GM18498 (cell line): ENCODE results near the gene NFATC2IP.
"Not testable (repeated sequence)": the region's sequence is repeated elsewhere in the genome, so short reads cannot be mapped to it uniquely, and the experiment has no call there.

Source experiments
- ATAC-seq: cut with Tn5 transposase; IDR thresholded peaks from one replicate; pipeline ENCODE4 v1.9.1; 2021; ENCODE audit warnings: mild to moderate bottlenecking, moderate library complexity; ENCODE audit not compliant: unreplicated experiment

NFATC2IP gene

DNA sequence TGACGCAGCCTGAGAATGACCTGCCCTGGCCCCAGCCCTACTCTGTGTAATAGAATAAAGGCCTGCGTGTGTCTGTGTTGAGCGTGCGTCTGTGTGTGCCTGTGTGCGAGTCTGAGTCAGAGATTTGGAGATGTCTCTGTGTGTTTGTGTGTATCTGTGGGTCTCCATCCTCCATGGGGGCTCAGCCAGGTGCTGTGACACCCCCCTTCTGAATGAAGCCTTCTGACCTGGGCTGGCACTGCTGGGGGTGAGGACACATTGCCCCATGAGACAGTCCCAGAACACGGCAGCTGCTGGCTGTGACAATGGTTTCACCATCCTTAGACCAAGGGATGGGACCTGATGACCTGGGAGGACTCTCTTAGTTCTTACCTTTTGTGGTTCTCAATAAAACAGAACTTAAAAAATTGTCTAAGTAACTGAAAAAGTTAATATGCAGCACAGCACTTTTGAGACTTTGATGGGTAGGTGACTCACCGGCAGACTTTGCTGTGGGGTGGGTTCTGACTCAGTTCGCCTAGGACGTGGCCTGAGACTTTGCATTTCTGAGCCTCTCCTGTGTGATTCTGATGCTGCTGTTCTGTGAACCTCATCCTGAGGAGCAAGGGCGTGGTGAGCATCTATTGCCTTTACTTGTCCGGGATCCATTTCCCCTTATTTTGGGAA is 39.8 kb downstream of the NFATC2IP start:
- ATAC-seq: no peak

DNA sequence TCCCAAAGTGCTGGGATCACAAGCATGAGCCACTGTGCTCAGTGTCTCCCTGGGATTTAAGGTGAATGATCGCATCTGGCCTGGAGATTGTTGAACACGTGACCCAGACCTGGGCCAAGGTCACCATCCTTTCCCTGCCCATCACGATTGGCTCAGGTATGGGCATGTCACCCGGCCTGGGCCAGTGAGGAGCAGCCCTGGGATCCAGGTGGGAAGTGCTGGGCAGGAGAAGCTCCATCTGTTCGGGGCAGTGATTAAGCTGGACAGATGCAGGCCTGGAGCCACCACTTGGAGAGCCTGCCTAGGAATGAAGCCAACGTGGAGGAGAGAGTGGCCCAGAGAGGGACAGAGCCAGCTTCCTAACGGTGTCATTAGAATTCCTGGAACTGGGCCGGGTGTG is 41.0 kb downstream of the NFATC2IP start:
- no peak for ATAC-seq

DNA sequence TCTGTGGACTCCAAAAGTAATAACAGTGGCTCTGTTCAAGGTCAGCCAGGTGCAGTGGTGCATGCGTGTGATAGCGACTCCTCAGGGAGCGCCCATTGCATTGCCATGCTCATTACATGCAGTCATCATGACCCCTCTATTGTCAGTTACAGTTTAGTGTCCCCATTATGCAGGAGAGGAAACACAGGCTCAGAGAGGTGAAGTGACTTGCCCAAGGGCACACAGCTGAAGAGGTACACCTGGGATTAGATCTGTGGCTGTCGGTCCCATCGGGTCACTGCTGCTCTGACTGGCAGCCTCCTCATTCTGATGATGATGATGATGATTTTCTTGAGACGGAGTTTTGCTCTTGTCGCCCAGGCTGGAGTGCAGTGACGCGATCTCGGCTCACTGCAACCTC is 41.8 kb downstream of the NFATC2IP start:
- no peak for ATAC-seq

DNA sequence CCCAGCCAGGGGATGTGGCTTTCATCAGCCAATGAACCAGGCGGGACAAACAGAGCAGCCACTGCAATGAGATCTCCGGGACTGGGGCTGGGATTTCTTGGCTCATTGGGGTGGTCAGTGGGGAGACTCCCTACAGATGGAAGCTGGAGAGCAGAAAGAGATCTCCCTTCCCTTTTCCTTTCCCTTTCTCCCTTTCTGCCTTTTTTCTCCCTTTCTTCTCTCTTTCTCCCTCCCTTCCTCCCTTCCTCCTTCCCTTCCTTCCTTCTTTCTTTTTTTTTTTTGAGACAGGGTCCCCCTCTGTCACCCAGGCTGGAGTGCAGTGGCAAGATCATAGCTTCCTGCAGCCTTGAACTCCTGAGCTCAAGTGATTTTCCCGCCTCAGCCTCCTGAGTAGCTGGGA is 48.1 kb downstream of the NFATC2IP start:
- ATAC-seq: no peak

DNA sequence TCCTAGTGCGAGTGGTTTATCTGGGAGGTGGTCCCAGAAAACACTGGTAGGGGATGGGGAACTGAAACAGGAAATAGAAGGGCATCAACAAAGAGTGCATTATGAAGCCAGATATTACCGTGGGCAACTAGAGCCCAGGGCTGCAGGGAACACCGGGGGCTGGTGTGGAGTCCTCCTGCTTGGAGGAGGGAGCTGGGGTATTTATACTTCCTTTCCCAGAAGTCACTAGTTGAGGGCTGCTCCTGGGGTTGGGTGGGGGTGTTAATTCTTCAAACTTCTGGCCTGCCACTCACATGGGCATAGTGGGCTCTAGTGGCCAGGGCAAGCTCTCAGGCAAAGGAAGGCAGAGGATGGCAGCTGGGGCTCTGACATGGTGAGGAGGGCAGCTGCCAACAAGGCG is 48.8 kb downstream of the NFATC2IP start:
- no peak for ATAC-seq

DNA sequence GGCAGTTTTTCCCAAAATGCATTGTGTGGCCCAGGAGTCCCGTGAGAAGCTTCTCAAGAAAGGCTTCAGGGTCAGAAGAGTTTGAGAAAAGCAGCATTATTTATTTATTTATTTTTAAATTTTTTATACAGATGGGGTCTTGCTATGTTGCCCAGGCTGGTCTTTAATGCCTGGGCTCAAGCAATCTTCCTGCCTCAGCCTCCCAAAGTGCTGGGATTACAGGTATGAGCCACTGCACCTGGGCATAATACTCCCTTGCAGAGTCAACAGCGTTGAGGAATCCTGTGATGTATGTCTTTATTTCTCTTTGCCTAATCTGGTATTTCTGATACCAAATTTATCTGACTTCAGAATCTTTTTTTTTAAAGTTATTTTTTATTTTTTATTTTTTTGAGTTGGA is 49.3 kb downstream of the NFATC2IP start:
- no peak for ATAC-seq

DNA sequence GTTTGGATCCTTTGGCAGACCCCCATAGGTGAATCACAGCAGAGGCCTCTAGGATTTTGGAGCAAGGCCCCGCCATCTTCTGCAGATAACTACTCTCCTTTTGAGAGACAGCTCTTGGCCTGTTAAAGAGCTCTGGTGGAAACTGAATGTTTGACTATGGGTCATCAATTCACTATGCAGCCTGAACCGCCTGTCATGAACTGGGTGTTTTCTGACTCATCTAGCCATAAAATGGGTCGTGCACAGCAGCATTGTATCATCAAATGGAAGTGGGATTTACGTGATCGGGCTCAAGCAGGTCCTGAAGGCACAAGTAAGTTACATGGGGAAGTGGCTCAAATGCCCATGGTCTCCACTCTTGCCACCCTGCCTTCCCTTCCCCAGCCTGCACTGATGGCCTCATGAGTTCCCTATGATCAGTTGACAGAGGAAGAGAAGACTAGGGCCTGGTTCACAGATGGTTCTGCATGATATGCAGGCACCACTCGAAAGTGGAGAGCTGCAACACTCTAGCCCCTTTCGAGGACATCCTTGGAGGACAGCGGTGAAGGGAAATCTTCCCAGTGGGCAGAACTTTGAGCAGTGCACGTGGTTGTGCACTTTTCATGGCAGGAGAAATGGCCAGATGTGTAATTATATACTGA is 53.9 kb downstream of the NFATC2IP start:
- not testable (repeated sequence) for ATAC-seq

DNA sequence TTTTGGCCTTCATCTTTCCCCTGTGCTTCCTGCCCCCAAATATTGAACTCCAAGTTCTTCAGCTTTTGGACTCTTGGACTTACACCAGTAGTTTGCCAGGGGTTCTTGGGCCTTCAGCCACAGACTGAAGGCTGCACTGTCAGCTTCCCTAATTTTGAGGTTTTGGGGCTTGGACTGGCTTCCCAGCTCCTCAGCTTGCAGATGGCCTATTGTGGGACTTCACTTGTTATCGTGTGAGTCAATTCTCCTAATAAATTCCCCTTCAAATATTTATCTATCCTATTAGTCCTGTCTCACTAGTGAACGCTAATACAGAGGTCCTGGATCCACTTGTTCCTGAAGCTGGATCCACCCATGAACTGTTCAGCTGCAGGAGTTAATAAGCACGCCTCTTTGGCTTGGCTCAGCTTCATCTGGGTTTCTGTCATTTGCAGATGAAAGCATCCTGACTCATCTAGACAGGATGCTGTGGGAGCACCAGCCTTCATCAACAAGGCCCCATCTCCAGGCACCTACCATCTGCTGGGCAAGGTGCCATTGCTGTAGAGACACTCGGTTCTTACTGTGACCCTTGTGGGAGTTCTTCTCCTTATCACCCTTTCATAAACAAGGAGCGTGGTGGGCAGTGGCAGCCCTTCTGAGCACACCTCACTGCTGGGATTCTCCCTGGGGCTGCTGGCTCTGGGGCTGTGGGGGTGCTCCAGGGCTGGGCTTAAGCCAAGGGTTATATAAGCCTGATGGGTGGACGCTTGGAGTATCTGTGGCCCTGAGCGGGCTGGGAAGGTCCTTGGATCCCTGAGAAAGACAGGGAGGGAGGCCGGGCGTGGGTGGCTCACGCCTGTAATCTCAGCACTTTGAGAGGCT is 57.2 kb downstream of the NFATC2IP start:
- ATAC-seq: no peak

DNA sequence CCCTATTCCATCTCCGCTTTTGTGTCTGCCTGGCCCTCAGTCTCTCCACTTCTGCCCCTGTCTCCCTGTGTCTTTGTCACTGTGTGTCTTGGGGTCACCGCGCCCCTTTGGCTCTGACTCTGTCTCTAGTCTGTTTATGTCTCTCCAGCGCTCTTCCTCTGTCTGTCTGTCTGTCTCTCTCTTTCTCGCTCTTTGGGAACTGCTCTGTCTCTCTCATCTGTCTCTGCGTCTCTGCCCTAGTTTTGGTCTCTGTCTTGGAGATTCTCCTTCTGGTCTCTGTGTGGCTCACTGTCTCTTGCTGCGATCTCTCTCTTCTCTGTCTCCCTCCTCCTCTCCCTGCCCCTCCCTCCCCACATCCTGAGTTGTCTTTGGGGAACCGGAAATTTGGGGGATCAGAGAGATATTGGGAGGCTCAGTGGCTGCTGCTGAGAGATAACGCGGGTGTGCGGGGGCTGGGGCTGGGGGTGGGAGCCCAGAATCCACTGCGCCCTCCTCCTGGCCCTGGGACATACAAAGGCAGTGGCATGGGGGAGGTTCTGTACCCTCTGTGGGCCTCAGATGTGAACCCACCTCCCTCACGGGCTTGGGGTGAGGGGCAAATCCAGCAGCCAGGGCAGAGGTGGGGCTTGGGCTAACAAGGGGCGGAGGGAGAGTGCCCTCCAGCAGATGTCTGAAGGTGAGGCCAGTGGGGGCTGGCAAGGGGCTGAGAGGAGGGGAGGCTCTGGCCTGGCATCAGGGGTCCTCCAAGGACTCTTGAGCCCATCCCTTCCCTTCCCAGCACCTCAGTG is 58.5 kb downstream of the NFATC2IP start:
- no peak for ATAC-seq

DNA sequence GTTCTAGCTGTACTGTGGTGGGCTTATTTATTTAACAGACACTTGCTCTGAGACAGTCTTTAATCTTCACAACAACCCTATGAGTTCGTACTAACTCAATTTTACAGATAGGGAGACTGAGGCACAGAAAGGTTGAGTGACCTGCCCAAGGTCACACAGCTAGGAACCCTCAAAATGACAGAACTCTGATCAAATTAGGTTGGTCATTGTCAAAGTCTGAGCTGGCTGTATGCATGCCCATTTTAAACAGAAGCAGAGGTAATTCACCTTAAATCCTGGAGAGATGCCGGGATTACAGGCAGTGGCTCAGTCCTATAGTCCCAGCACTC is 59.1 kb downstream of the NFATC2IP start:
- no peak for ATAC-seq

DNA sequence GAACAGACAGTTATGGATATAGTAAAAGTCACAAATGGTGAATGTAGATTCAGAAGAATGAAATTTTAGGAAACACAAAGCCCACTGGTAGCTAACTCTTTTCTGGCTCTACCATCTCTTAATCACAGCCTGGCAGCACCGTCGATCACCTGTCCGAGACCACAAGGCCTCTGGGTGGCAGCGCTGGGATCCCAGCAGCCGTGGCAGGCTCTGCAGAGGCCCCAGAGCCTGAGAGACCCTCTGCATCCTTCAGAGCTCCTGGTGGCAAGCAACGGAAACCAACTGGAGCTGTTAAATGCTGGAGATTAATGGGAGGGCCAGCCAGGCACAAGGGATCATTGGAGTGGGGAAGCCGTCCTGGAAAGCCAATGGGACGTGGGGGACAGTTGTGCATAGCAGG is 60.4 kb downstream of the NFATC2IP start:
- ATAC-seq: no peak

DNA sequence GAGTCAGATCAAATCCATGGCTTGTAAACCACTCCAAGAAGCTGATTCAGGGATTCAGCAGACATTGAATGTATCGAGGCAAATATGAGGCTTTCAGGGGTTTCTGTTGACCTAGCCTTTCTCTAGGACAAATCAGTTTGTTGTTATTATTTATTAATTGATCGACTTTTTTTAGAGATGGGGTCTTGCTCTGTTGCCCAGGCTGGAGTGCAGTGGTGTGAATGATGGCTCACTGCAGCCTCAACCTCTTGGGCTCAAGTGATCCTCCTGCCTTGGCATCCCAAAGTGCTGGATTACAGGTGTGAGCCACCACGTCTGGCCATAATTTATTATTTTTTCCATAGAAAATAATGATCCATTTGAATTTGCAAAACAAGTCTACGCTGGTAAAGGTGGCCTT is 61.1 kb downstream of the NFATC2IP start:
- no peak for ATAC-seq

DNA sequence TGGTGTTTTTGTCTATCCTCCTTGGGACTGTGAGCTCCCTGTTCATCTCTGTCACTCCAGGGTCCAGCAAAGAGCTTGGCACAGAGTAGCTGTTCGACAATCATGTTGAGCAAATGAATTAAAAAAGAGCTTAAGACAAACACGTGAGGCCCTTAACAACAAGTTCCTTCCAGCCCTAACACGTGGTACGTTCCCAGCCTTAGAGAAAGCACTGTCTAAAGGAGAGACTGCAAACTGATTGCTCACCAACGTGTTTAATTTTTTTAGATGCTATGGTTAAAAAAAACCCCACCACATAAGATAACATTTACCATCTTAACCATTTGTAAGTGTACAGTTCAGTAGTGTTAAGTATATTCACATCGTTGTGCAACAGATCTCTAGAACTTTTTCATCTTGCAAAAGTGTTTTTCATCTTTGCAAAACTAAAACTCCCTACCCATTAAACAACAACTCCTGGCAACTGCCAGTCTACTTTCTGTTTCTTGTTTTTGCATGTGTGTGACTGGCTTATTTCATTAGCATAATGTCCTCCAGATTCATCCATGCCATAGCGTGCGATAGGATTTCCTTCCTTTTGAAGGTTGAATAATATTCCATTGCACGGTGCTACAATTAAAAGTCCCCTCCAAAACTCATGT is 62.3 kb downstream of the NFATC2IP start:
- no peak for ATAC-seq

DNA sequence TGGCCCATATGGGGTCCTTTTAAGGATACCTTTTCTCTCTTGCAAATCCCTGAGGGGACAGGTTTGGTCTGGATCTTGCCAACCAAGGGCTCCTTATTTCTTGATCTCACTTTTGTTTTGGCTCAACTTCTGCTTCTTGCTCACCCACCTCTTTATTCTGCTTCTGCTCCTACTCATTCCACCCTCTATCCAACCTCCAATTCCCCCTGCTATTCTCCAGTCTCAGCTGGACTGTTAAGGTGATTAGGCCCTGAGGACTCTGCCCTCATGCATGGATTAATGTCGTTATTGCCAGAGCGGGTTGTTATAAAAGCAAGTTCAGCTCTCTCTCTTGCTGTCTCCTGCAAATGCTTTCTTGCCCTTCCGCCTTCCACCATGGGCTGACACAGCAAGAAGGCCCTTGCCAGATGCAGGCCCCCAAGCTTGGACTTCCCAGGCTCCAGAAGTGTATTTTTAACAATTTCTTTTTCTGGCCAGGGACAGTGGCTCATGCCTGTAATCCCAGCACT is 63.9 kb downstream of the NFATC2IP start:
- ATAC-seq: no peak
